Measurements from ENCODE around the gene LRRC8D. TPM values are rescaled to one million over a fixed set of nuclear protein-coding genes. Genes with fewer than 3 reads are reported as not detected.
A peak's percentile ranks its signal among the peaks of the same experiment; 100 is the strongest.

LRRC8D gene
- total and polyA plus RNA-seq, 4 donors, result 7.1 to 17.4 (median 14.4) TPM

DNA sequence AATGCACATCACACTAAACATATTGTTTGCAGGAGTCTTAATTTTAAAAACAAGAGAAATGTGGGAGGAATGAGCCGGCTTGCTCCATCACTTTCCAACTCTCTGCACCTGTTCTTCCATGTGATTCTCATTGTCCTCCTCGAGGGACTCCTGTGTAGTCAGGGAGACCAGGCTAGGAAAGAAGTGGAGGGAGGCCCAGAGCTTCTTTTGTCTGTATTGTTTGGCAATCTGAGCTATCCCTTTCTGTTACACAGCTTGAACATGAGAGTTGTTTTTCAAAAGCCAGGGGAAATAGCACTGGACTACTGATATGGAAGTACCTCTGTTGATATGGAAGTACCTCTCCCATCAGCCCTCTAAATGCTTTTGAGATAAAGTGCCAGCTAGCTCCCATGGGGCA is 18.8 kb upstream of the LRRC8D start:
- Histone ChIP-seq H3K9me3 (ENCODE audit: control insufficient read depth in 4 of 4, low read length in 3 of 4) (no peaks in the 10 kb centered on the region), H3K36me3 (ENCODE audit: control insufficient read depth in 4 of 4, insufficient read depth in 3 of 4, low read depth in 1 of 4, low read length in 3 of 4) (no peaks in the 10 kb centered on the region), H3K27me3 (ENCODE audit: control insufficient read depth in 4 of 4, insufficient read depth in 4 of 4, low read length in 3 of 4) (no peaks in the 10 kb centered on the region), H3K9ac (ENCODE audit: low read depth in 1 of 2, low read length in 2 of 2) (no peak overlapping the region), H3K4me1 (ENCODE audit: control insufficient read depth in 4 of 4, insufficient read depth in 4 of 4, low read length in 3 of 4) (peaks cover 0 to 18% (median 6%) of the 10 kb centered on the region in 4 donors), H3K27ac (ENCODE audit: low read depth in 1 of 2, low read length in 2 of 2) (no peak overlapping the region), H3K4me3 (ENCODE audit: low read depth in 1 of 3, low read length in 3 of 3) (no peak overlapping the region)
- WGBS, result 86% methylated on average over 2 of the region's 2 CpGs
- DNase-seq (ENCODE audit: low spot score), result no peak
- no peak for TF ChIP-seq GABPA (IDR thresholded peaks at IDR 0.05 in 1 of 2, conservative IDR thresholded peaks at IDR 0.05 in 1 of 2)
- TF ChIP-seq, protein P1, sequence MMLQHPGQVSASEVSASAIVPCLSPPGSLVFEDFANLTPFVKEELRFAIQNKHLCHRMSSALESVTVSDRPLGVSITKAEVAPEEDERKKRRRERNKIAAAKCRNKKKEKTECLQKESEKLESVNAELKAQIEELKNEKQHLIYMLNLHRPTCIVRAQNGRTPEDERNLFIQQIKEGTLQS (IDR thresholded peaks at IDR 0.05), result no peak
- TF ChIP-seq SP1 (IDR thresholded peaks at IDR 0.05), result no peak
- TF ChIP-seq, protein P2, sequence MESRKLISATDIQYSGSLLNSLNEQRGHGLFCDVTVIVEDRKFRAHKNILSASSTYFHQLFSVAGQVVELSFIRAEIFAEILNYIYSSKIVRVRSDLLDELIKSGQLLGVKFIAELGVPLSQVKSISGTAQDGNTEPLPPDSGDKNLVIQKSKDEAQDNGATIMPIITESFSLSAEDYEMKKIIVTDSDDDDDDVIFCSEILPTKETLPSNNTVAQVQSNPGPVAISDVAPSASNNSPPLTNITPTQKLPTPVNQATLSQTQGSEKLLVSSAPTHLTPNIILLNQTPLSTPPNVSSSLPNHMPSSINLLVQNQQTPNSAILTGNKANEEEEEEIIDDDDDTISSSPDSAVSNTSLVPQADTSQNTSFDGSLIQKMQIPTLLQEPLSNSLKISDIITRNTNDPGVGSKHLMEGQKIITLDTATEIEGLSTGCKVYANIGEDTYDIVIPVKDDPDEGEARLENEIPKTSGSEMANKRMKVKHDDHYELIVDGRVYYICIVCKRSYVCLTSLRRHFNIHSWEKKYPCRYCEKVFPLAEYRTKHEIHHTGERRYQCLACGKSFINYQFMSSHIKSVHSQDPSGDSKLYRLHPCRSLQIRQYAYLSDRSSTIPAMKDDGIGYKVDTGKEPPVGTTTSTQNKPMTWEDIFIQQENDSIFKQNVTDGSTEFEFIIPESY (IDR thresholded peaks at IDR 0.05), result no peak
- no peak for TF ChIP-seq TAF1 (conservative IDR thresholded peaks at IDR 0.05)
- no peak for TF ChIP-seq FOXA1 (IDR thresholded peaks at IDR 0.05)
- no peak for TF ChIP-seq HNF4A (conservative IDR thresholded peaks at IDR 0.05)
- no peak for TF ChIP-seq FOXA2 (IDR thresholded peaks at IDR 0.05)
- no peak for TF ChIP-seq RXRA (IDR thresholded peaks at IDR 0.05)
- TF ChIP-seq, protein P3, sequence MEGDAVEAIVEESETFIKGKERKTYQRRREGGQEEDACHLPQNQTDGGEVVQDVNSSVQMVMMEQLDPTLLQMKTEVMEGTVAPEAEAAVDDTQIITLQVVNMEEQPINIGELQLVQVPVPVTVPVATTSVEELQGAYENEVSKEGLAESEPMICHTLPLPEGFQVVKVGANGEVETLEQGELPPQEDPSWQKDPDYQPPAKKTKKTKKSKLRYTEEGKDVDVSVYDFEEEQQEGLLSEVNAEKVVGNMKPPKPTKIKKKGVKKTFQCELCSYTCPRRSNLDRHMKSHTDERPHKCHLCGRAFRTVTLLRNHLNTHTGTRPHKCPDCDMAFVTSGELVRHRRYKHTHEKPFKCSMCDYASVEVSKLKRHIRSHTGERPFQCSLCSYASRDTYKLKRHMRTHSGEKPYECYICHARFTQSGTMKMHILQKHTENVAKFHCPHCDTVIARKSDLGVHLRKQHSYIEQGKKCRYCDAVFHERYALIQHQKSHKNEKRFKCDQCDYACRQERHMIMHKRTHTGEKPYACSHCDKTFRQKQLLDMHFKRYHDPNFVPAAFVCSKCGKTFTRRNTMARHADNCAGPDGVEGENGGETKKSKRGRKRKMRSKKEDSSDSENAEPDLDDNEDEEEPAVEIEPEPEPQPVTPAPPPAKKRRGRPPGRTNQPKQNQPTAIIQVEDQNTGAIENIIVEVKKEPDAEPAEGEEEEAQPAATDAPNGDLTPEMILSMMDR (IDR thresholded peaks at IDR 0.05; ENCODE audit: low read depth, low read length, missing input control), result no peak

DNA sequence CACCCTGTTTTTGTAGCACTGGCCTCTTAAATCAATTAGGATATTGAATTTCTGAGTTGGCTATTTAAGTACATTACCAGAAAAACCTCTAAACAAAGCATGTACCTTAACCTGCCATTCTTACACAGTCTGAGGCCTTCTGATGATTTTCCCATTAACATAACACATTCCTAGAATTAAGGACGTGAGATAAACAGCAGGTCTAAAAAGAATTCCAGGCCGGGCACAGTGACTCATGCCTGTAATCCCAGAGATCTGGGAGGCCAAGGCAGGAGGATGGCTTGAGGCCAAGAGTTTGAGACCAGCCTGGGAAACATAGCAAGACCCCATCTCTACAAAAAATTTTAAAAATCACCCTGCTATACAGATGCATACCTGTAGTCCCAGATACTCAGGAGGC is 18.0 kb upstream of the LRRC8D start:
- peaks cover 0 to 18% (median 6%) of the 10 kb centered on the region in 4 donors for H3K4me1 ChIP-seq (ENCODE audit: control insufficient read depth in 4 of 4, insufficient read depth in 4 of 4, low read length in 3 of 4)
- TF ChIP-seq, protein P3 (IDR thresholded peaks at IDR 0.05; ENCODE audit: low read depth, low read length, missing input control), result no peak
- TF ChIP-seq FOXA2 (IDR thresholded peaks at IDR 0.05), result no peak
- H3K36me3 ChIP-seq (ENCODE audit: control insufficient read depth in 4 of 4, insufficient read depth in 3 of 4, low read depth in 1 of 4, low read length in 3 of 4), result no peaks in the 10 kb centered on the region
- no peaks in the 10 kb centered on the region for H3K27me3 ChIP-seq (ENCODE audit: control insufficient read depth in 4 of 4, insufficient read depth in 4 of 4, low read length in 3 of 4)
- H3K9me3 ChIP-seq (ENCODE audit: control insufficient read depth in 4 of 4, low read length in 3 of 4), result no peaks in the 10 kb centered on the region
- no peak for DNase-seq (ENCODE audit: low spot score)
- WGBS, result 80% methylated on average over 2 of the region's 2 CpGs
- H3K9ac ChIP-seq (ENCODE audit: low read depth in 1 of 2, low read length in 2 of 2), result no peak overlapping the region
- H3K27ac ChIP-seq (ENCODE audit: low read depth in 1 of 2, low read length in 2 of 2), result no peak overlapping the region
- H3K4me3 ChIP-seq (ENCODE audit: low read depth in 1 of 3, low read length in 3 of 3), result no peak overlapping the region

DNA sequence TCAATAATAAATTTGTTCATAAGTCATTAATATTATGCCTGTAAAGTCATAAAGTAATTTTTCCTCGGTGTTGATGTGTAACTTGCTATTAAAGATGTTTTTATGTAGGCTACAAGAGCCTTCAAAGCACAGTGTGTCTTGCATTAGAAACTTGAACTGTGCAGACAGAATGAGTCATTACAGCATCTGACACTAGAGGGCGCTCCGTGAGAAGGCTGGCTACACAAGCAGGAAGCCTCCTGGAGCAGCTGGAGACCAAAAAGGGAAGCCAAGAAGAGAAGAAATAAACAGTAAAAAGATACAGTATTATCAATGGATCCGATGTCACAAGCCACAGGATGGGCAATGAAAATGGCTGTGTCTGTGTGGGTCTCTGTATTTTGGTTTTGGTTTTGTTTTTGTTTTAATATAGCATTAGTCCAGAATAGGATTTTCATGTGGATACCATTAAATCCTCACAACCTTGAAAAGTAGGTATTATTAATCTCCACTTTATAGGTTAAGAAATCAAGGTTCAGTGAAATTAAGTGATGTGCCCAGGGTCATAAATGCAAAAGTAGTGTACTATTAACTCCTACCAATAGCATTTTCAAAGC is 16.1 kb upstream of the LRRC8D start:
- under 1% methylated on average over 4 of the region's 4 CpGs for WGBS
- no peaks in the 10 kb centered on the region for H3K27me3 ChIP-seq (ENCODE audit: control insufficient read depth in 4 of 4, insufficient read depth in 4 of 4, low read length in 3 of 4)
- peaks cover 0 to 5% (median 0%) of the 10 kb centered on the region in 4 donors for H3K4me1 ChIP-seq (ENCODE audit: control insufficient read depth in 4 of 4, insufficient read depth in 4 of 4, low read length in 3 of 4)
- DNase-seq (ENCODE audit: low spot score), result peak; percentile 90
- H3K27ac ChIP-seq (ENCODE audit: low read depth in 1 of 2, low read length in 2 of 2), result no peak overlapping the region
- H3K9ac ChIP-seq (ENCODE audit: low read depth in 1 of 2, low read length in 2 of 2), result no peak overlapping the region
- no peak overlapping the region for H3K4me3 ChIP-seq (ENCODE audit: low read depth in 1 of 3, low read length in 3 of 3)
- H3K9me3 ChIP-seq (ENCODE audit: control insufficient read depth in 4 of 4, low read length in 3 of 4), result no peaks in the 10 kb centered on the region
- no peaks in the 10 kb centered on the region for H3K36me3 ChIP-seq (ENCODE audit: control insufficient read depth in 4 of 4, insufficient read depth in 3 of 4, low read depth in 1 of 4, low read length in 3 of 4)
- TF ChIP-seq EGR1 (IDR thresholded peaks at IDR 0.05; ENCODE audit: low read depth in 2 of 2) (no peak), RXRA (IDR thresholded peaks at IDR 0.05) (no peak), JUND (IDR thresholded peaks at IDR 0.05) (peak; percentile 65 to 67), FOXA1 (IDR thresholded peaks at IDR 0.05) (peak; percentile 13), NR2F2 (IDR thresholded peaks at IDR 0.05) (no peak), HNF4A (conservative IDR thresholded peaks at IDR 0.05) (peak in 1 of 2 donors; percentile 28), TAF1 (conservative IDR thresholded peaks at IDR 0.05) (no peak), HNF4G (IDR thresholded peaks at IDR 0.05) (no peak), GABPA (IDR thresholded peaks at IDR 0.05 in 1 of 2, conservative IDR thresholded peaks at IDR 0.05 in 1 of 2) (no peak)
- TF ChIP-seq, protein P4, sequence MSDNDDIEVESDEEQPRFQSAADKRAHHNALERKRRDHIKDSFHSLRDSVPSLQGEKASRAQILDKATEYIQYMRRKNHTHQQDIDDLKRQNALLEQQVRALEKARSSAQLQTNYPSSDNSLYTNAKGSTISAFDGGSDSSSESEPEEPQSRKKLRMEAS (IDR thresholded peaks at IDR 0.05), result no peak
- TF ChIP-seq, protein P1 (IDR thresholded peaks at IDR 0.05), result no peak
- TF ChIP-seq, protein P3 (IDR thresholded peaks at IDR 0.05; ENCODE audit: low read depth, low read length, missing input control), result peak; percentile 90

All from liver (tissue), 9 donors.